GM08714 (cell line): ENCODE data around the gene VCPKMT.

Source experiments
- H3K4me3 ChIP-seq: fragments of 200-500 bp; sonication (Bioruptor generic); 2 replicates; pipeline ENCODE4 v1.5.1; 2014; ENCODE audit warnings: mild to moderate bottlenecking, low read length, inconsistent platforms
- ZNF274 ChIP-seq: IDR thresholded peaks from 2 replicates; pipeline ENCODE4 v1.6.1; 2012; ENCODE audit warnings: mild to moderate bottlenecking, low read depth, low read length

The VCPKMT gene

DNA sequence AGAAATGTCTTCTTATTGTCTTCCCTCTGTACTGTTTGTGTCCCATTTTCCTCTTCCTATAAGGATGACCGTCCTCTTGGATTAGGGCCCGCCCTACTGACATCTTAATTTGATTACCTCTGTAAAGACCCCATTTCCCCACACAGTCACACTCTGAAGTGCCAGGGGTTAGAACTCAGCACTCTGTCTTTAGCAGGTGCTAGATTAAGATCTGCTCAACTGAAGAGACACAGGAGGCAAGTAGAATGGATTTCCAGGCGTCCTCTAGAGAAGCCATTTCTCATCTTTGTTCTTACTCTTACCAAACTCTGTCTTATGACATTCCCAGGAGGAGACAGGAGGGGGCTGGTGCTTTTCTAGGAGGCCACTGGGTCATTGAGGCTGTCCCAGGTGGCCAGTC lies 50.8 kb downstream of the VCPKMT start:
- no peak for TF ChIP-seq ZNF274
- no peak overlapping the region for H3K4me3 ChIP-seq

DNA sequence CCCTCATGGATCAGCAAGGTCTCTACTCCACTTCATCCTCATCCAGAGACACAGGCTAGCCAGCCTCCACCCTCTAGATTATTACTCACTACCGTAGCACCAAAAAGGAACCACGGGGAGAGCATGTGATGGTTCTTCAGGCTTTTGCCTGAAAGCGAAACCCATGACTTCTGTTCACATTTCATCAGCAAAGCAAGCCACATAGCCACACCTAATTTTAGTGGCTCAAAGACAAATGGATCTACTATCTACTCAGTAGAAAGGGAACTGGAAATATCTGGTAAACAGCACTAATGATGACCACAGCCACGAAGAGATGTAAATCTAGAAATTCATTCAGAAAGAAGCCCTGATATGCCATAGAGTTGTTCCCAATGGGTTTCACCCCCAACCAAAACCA lies 51.4 kb downstream of the VCPKMT start:
- TF ChIP-seq ZNF274 = no peak
- H3K4me3 ChIP-seq = no peak overlapping the region

DNA sequence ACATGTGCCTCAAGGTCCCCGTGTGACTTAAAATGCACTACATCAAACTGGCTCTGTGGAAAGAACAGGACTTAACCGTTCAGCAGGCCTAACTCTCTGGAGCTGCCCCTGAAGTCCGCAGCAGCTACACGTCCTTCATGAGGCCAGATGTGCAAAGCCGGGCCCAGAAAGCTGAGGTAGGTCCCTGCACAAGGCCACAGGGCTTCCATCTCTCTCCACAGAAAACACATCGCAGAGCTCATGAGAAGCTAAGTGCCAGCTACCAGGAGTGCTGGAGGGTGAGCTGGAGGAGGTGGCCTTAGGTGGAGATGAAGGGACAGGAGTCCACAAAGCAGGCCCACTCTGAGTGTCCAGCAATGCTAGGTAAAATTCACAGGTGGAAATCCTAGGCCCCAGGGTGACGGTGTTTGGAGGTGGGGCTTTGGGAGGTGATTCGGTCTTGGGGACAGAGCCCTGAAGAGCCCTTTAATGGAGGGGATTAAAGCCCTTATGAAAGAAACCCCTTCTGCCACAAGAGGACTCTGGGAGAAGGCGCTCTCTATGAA lies 52.4 kb downstream of the VCPKMT start:
- H3K4me3 ChIP-seq = no peak overlapping the region
- TF ChIP-seq ZNF274 = no peak

DNA sequence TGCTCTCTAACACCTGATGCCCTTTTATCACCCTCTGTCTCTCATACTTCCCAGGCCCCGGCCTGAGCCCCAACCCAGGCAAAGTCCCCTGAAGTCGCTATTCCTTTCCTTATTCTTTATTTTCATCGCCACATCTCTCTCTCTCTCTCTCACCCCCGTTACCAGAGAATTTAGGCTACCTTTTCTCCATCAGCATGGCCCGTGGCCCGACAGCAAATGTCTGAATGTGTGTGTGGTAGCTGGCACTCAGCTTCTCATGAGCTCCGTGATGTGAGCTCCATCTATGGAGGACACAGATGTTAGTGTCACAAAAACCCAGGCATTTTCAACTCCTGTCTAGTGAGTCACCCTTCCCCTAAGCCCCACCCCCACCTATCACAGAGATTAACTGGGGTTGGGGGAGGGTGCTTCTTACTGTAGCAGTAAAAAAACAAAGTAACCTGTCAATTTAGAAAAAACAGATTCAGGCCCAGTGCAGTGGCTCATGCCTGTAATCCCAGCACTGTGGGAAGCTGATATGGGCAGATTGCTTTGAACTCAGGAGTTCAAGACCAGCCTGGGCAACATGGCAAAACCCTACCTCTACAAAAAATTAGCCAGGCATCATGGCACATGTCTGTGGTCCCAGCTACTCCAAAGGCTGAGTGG lies 53.8 kb downstream of the VCPKMT start:
- H3K4me3 ChIP-seq = peak overlapping the region; percentile 29; the same call in 1 of the 2 replicates

GRCh38 chr14:50061664-50062437 lies 54.5 kb downstream of the VCPKMT start:
- no peak for TF ChIP-seq ZNF274
- H3K4me3 ChIP-seq = peak overlapping the region; percentile 29; the same call in 1 of the 2 replicates

More for the DNA sequence above, 53.8 kb downstream of the VCPKMT start:
- TF ChIP-seq ZNF274 = no peak

GRCh38 chr14:50060871-50061663 lies 55.3 kb downstream of the VCPKMT start:
- H3K4me3 ChIP-seq = peak overlapping the region; percentile 21; the same call in 1 of the 2 replicates
- TF ChIP-seq ZNF274 = no peak

DNA sequence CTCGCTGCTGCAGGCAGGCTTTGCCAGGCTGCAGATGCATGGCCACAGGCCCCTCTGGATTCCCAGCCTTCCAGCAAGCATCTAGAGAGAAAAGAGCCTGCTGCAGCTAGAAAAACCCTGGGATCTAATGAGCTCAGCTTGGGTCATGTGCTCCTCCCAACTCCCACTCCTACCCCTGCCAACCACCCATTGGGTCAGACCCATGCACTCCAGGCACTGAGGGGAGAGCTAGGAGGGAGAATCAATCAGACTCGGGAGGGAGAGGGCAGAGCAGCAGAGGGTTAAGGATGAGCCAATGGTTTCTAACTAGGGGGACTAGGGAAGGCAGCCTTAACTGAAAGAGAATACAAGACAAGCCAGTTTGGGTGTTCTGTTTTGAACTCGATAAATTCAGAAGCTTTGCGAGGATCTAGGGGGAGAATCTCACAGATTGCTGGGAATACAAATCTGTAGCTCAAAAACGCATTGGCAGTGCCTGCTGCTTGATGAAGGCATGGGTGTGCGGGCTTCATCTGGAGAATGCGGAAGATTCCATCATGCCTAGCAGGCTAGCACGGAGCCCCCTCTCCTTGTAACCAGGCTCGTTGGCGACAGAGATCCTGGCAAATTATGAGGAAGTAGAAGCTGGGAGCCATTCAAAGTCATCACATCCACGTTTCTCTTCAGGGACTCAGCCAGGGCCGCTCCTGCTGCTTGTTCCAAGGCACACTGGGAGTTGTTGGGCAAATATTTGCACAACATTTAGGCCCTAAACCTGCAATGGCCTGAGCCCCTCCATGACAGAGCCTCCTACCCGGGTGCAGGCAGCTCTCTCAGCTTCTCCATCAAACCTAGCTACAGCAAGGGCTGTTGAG lies 56.4 kb downstream of the VCPKMT start:
- no peak for TF ChIP-seq ZNF274
- no peak overlapping the region for H3K4me3 ChIP-seq
